ENCODE measurements around the gene SNX22. TPM values are rescaled to one million over a fixed set of nuclear protein-coding genes. Genes with fewer than 3 reads are reported as not detected.

SNX22 gene
- total and polyA plus RNA-seq, 9 of the 15 experiments (the other 6 are each of a cell fraction or from before 2014, with no cell fraction given): 0.91 to 3.0 (median 2.0) TPM

DNA sequence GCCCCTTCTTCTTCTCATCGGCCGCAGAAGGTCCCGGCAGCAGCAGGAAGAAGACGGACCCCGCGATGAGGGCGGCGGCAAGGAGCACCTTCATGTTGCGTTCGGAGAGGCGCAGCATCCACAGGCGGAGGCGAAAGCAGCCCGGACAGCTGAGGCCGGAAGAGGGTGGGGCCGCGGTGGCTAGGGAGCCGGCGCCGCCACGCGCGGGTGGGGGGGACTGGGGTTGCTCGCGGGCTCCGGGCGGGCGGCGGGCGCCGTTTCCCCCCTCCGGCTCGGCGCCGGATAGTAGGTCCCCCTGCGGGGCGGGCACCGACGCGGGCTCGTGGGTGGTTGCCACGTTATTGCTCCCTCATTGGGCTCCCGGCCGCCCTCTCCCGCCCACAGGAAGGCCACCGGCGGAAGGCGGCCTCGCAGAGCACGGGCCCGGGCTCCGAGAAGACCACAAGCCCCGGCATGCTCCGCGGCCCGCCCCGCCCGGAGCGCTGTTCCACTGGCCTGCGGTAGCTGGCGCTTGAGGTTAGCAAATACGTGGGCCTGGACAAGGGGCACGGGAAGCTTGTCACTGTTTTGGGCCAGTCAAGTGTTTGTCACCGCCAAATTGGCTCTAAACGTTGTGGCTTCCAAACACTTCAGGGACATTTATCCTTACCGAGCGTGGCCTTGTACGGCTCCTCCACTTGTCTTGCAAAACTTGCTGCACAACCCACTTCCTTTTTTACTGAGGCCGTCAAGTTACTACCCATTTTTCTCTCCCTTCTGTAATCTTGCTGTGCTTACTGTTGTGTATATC lies 11.5 kb downstream of the SNX22 start, which contains the start of gene PPIB (continued):
- TF ChIP-seq, protein P1, sequence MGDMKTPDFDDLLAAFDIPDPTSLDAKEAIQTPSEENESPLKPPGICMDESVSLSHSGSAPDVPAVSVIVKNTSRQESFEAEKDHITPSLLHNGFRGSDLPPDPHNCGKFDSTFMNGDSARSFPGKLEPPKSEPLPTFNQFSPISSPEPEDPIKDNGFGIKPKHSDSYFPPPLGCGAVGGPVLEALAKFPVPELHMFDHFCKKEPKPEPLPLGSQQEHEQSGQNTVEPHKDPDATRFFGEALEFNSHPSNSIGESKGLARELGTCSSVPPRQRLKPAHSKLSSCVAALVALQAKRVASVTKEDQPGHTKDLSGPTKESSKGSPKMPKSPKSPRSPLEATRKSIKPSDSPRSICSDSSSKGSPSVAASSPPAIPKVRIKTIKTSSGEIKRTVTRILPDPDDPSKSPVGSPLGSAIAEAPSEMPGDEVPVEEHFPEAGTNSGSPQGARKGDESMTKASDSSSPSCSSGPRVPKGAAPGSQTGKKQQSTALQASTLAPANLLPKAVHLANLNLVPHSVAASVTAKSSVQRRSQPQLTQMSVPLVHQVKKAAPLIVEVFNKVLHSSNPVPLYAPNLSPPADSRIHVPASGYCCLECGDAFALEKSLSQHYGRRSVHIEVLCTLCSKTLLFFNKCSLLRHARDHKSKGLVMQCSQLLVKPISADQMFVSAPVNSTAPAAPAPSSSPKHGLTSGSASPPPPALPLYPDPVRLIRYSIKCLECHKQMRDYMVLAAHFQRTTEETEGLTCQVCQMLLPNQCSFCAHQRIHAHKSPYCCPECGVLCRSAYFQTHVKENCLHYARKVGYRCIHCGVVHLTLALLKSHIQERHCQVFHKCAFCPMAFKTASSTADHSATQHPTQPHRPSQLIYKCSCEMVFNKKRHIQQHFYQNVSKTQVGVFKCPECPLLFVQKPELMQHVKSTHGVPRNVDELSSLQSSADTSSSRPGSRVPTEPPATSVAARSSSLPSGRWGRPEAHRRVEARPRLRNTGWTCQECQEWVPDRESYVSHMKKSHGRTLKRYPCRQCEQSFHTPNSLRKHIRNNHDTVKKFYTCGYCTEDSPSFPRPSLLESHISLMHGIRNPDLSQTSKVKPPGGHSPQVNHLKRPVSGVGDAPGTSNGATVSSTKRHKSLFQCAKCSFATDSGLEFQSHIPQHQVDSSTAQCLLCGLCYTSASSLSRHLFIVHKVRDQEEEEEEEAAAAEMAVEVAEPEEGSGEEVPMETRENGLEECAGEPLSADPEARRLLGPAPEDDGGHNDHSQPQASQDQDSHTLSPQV (IDR thresholded peaks at IDR 0.05): peak; percentile 86
- TF ChIP-seq, protein P2, sequence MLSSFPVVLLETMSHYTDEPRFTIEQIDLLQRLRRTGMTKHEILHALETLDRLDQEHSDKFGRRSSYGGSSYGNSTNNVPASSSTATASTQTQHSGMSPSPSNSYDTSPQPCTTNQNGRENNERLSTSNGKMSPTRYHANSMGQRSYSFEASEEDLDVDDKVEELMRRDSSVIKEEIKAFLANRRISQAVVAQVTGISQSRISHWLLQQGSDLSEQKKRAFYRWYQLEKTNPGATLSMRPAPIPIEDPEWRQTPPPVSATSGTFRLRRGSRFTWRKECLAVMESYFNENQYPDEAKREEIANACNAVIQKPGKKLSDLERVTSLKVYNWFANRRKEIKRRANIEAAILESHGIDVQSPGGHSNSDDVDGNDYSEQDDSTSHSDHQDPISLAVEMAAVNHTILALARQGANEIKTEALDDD (IDR thresholded peaks at IDR 0.05): 0 out of 2 replicates have a peak, but pooled peaks have one; percentile 15
- TF ChIP-seq POLR3G (IDR thresholded peaks at IDR 0.05; ENCODE audit: extremely low read depth, insufficient read length, insufficient replicate concordance): no peak
- peak; percentile 85; the same call in 1 of the 2 replicates for TF ChIP-seq ESRRA (IDR thresholded peaks at IDR 0.05; ENCODE audit: borderline replicate concordance, low read depth)
- no peak for TF ChIP-seq KAT7 (CRISPR knock-in tag; IDR thresholded peaks at IDR 0.05; ENCODE audit: borderline replicate concordance)
- TF ChIP-seq SRF (CRISPR knock-in tag; IDR thresholded peaks at IDR 0.05): no peak
- no peak for TF ChIP-seq EP300 (IDR thresholded peaks at IDR 0.05; ENCODE audit: low read length)
- no peak for TF ChIP-seq E2F3 (CRISPR knock-in tag; IDR thresholded peaks at IDR 0.05)
- TF ChIP-seq XRCC3 (IDR thresholded peaks at IDR 0.05): no peak
- TF ChIP-seq GTF2F1 (IDR thresholded peaks at IDR 0.05; ENCODE audit: low read depth, low read length): no peak; the same call in 1 of the 2 replicates
- TF ChIP-seq CBX1 (IDR thresholded peaks at IDR 0.05; ENCODE audit: low read depth): peak; percentile 29; the same call in 1 of the 2 replicates
- TF ChIP-seq, protein P3, sequence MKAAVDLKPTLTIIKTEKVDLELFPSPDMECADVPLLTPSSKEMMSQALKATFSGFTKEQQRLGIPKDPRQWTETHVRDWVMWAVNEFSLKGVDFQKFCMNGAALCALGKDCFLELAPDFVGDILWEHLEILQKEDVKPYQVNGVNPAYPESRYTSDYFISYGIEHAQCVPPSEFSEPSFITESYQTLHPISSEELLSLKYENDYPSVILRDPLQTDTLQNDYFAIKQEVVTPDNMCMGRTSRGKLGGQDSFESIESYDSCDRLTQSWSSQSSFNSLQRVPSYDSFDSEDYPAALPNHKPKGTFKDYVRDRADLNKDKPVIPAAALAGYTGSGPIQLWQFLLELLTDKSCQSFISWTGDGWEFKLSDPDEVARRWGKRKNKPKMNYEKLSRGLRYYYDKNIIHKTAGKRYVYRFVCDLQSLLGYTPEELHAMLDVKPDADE (conservative IDR thresholded peaks at IDR 0.05; ENCODE audit: control insufficient read depth, low read depth, low read length): peak; percentile 85; the same call in 1 of the 2 replicates
- TF ChIP-seq PTRF (tag; IDR thresholded peaks at IDR 0.05): no peak
- TF ChIP-seq TAF7 (tag; IDR thresholded peaks at IDR 0.05): peak; percentile 74
- no peak for TF ChIP-seq IFI16 (CRISPR knock-in tag; IDR thresholded peaks at IDR 0.05)
- peak; percentile 90 for TF ChIP-seq CXXC5 (CRISPR knock-in tag; IDR thresholded peaks at IDR 0.05)
- TF ChIP-seq DACH1 (IDR thresholded peaks at IDR 0.05; ENCODE audit: partially characterized antibody): peak; percentile 34
- TF ChIP-seq PYGO2 (tag; IDR thresholded peaks at IDR 0.05): no peak
- TF ChIP-seq CBX3 (IDR thresholded peaks at IDR 0.05; ENCODE audit: borderline replicate concordance in 1 of 2, low read length in 2 of 2): no peak
- peak; percentile 56 for TF ChIP-seq RNF2 (IDR thresholded peaks at IDR 0.05)

Data from K562 (cell line).